GM21515 (cell line): Measurements from ENCODE around the gene AVP.
"Not testable (repeated sequence)": the region's sequence is repeated elsewhere in the genome, so short reads cannot be mapped to it uniquely, and the experiment has no call there.

ENCODE experiments used
- ATAC-seq: cut with Tn5 transposase; IDR thresholded peaks from one replicate; pipeline ENCODE4 v1.9.1; 2021; ENCODE audit not compliant: unreplicated experiment

The AVP gene

GRCh38 chr20:3084283-3084985, at the start of gene AVP:
Gene AVP, minus strand, starts transcription at chr20:3084724. Its CDS starts 50 bp downstream, at chr20:3084674.
- no peak for ATAC-seq

DNA sequence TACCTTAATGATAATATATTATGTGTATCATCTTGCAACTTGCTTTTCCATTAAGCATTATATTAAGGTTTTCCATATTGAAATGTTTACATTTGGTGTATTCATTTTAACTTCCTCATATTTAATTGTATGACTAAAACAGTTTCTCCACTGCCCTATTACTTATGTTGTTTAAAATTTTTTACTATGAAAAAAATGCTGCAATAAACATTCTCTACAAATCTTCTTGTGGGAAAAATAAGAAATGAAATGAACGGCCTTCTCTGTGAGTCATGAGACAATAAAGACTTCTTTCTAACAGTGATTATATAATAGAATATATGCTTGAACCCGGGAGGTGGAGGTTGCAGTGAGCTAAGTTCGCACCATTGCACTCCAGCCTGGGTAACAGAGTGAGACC, 49.6 kb upstream of the AVP start:
- no peak for ATAC-seq

DNA sequence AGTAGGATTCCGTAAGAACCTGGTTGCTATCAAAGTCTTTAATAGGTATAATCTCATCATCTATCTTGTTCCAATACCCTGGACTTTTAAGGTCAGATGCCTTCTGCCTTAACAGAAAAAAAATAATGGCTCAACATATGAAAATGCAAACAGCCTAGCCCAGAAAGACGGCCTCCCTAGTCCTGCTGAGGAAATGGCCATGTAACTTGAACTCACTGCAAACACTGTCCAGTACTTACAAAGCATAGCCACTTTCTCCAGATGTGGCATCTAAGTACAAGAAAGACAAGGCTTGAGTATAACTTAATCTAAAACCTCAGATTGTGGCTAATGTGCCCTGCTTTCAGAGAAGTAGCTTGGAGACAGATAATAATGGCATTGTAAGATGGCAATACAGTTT, 48.6 kb upstream of the AVP start:
- ATAC-seq = no peak

DNA sequence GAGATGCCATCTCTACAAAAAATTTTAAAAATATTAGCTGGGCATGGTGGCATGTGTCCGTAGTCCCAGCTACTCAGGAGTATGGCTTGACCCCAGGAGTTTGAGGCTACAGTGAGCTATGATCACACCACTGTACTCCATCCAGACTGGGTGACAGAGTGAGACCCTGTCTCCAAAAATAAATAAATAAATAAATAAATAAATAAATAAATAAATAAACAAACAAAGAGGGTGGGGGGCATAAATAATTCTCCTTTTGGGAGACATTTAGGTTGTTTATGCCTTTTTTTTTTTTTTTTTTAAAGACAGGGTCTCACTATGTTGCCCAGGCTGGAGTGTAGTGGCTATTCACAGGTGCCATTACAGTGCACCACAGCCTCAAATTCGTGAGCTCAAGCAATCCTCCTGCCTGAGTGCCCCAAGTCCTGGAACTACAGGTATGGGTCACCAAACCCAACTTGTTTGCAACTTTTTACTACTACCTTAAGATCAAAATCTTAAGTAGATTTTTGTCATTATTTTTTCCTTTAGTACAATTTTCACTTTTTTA, 45.6 kb upstream of the AVP start:
- ATAC-seq = no peak

- no peak for ATAC-seq
Observed at GRCh38 chr20:3129094-3129493, 44.6 kb upstream of the AVP start.

DNA sequence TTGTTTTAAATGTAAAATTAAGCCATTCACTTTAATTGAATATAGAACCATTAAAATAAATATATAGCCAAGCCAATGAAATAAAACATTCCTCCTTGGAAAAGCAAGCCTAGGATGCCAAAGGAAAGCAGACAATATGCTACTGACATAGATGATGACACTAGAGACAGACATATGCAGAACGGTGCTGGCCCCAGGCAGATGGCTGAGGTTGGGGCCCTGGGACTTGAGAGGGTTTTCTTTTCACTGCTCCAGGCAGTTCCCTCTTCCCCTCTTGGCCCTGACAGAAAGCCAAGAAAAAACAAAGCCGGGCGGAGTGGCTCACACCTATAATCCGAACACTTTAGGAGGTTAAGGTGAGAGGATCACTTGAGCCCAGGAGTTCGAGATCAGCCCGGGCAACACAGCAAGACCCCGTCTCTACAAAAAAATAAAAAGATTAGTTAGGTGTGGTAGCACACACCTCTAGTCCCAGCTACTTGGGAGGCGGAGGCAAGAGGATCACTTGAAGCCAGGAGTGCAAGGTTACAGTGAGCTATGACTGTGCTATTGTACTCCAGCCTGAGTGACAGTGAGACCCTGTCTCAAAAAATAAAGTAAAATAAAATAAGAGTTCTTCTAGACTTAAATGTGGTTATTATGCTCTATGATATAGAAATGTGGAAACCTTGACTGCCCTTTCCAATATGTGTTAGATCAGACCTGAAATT, 43.9 kb upstream of the AVP start:
- ATAC-seq = no peak

DNA sequence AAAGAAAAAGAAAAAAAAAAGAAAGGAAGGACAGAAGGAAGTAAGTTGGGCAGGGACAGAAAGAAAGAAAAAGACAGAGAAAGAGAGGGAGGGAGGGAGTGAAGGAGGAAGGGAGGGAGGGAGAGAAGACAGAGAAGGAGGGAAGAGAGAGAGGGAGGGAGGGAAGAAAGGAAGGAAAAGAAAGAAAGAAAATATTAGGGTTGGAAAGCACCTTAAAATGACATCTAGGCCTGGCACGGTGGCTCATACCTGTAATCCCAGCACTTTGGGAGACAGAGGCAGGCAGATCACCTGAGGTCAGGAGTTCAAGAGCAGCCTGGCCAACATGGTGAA, 42.0 kb upstream of the AVP start:
- no peak for ATAC-seq

DNA sequence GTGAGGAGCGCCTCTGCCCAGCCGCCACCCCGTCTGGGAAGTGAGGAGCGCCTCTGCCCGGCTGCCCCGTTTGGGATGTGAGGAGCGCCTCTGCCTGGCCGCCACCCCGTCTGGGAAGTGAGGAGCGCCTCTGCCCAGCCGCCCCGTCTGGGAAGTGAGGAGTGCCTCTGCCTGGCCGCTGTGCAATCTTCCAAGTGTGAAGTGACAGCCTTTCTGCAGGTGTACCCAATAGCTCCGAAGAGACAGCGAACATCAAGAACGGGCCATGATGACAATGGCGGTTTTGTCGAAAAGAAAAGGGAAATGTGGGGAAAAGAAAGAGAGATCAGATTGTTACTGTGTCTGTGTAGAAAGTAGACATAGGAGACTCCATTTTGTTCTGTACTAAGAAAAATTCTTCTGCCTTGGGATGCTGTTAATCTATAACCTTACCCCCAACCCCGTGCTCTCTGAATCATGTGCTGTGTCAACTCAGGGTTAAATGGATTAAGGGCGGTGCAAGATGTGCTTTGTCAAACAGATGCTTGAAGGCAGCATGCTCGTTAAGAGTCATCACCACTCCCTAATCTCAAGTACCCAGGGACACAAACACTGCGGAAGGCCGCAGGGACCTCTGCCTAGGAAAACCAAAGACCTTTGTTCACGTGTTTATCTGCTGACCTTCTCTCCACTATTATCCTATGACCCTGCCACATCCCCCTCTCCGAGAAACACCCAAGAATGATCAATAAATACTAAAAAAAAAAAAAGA, 41.4 kb upstream of the AVP start:
- not testable (repeated sequence) for ATAC-seq

DNA sequence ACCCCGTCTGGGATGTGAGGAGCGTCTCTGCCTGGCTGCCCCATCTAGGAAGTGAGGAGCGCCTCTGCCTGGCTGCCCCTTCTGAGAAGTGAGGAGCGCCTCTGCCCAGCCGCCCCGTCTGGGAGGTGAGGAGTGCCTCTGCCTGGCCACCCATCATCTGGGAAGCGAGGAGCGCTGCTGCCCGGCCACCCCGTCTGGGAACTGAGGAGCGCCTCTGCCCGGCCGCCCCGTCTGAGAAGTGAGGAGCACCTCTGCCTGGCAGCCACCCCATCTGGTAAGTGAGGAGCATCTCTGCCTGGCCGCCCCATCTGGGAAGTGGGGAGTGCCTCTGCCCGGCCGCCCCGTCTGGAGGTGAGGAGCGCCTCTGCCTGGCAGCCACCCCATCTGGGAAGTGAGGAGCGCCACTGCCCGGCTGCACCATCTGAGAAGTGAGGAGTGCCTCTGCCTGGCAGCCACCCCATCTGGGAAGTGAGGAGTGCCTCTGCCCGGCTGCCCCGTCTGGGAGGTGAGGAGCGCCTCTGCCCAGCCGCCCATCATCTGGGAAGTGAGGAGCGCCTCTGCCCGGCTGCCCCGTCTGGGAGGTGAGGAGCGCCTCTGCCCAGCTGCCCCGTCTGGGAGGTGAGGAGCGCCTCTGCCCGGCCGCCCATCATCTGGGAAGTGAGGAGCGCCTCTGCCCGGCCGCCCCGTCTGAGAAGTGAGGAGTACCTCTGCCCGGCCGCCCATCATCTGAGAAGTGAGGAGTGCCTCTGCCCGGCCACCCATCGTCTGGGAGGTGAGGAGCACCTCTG, 40.4 kb upstream of the AVP start:
- ATAC-seq = not testable (repeated sequence)

GRCh38 chr20:3124163-3124562, 39.6 kb upstream of the AVP start:
- ATAC-seq = not testable (repeated sequence)

DNA sequence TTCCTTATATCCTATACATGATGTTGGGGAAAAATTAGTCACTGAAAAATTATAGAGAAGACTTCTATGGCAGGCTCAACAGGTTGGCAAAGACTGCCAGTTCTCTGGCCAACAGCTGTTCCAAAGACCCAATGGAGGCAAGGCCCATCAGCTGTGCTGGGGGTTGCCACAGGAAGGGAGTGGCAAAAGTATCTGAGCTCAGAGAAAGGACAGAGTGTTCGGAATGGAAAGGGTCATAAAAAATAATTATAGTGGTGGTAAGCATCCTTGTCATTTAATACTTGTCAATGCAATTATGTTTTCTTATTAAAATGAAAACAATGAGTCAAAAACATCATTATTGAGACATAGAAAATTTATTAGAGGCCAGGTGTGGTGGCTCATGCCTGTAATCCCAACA, 39.0 kb upstream of the AVP start:
- ATAC-seq = no peak

- ATAC-seq = no peak
Observed at GRCh38 chr20:3121955-3122610, 37.6 kb upstream of the AVP start.

- ATAC-seq = no peak
Observed at GRCh38 chr20:3121271-3121911, 36.9 kb upstream of the AVP start.

GRCh38 chr20:3119044-3119443, 34.5 kb upstream of the AVP start:
- no peak for ATAC-seq

GRCh38 chr20:3117839-3118379, 33.4 kb upstream of the AVP start:
- ATAC-seq = not testable (repeated sequence)

DNA sequence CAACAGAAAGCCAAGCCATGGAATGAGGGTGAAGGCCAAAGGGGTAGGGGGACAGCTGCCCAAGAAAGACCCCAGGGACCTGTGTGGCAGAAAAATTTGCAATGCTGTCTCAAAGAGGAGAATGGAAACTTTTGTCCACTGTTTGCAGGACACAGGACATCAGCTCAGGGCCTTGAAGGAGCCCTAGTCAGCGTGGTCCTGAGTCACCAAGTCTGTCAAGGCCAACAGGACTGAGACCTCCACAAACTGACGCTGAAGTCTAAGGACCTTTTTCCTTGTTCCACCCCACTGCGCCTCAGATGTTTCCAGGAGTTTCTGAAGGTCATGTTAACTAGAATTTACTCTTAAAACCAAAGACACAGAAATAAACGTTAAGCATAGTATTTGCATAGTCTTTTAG, 31.8 kb upstream of the AVP start:
- ATAC-seq = no peak

- ATAC-seq = no peak
Observed at GRCh38 chr20:3115190-3116107, 30.9 kb upstream of the AVP start.

GRCh38 chr20:3111995-3112394, 27.5 kb upstream of the AVP start:
- no peak for ATAC-seq

DNA sequence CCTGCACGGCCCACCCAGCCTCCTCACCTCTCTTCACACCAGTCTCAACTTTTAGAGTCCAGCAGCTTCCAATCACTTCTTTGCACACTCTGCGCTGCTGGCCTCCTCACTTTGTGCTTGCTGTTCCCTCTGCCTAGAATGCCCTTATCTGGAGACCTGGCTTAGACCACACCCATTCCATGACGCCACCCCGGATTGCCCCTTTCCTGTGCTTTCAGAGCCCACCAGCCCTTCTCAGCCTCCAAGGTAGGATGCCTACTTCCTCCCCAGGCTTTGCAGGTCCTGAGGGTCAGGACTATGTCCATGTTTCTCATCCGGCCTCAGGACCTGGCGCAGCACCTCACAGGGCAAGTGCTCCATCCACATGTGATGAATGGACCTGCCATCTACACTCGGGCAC, 27.0 kb upstream of the AVP start:
- ATAC-seq = no peak
